GM21528 (cell line): ENCODE measurements around the gene PEX5.

Experiments
- ATAC-seq: cut with Tn5 transposase; IDR thresholded peaks from one replicate; pipeline ENCODE4 v1.9.1; 2021; ENCODE audit warnings: mild to moderate bottlenecking, moderate library complexity; ENCODE audit not compliant: unreplicated experiment, low FRiP score

PEX5 gene

DNA sequence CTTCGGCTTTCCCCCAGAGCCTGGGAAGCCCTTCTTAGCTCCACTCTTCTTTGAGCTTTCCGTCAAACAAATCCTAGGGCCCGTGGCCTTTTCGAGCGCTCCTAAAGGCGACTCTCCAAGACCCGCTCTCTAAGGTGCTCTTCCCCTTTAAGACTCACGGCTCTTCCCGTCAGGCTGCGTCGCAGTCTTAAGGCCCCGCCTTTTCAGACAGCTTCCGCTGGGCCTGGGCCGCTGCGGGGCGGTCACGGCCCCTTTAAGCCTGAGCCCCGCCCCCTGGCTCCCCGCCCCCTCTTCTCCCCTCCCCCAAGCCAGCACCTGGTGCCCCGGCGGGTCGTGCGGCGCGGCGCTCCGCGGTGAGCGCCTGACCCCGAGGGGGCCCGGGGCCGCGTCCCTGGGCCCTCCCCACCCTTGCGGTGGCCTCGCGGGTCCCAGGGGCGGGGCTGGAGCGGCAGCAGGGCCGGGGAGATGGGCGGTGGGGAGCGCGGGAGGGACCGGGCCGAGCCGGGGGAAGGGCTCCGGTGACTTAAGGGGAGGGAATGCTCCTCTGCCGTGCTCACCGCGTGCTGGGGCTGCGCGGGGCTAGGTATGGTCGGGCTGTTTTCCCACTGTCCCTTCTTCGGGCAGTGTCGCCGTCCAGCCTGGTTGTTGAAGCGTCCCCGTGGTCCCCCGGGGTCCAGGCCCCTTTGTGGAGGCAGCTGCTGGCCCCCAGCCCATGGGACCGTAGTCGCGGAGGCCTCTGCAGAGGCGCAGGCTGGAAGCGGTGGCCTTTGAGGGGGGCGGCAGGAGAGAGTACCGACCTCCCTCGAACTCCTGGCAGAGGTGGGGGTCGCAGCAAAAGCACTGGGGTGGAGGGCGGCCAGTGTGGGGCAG, at the start of gene PEX5:
Gene PEX5, plus strand, starts transcription at position 289 of the 870 bp plus-strand sequence. CDS start 692 bp downstream, outside the sequence.
- peak; percentile 98 for ATAC-seq

DNA sequence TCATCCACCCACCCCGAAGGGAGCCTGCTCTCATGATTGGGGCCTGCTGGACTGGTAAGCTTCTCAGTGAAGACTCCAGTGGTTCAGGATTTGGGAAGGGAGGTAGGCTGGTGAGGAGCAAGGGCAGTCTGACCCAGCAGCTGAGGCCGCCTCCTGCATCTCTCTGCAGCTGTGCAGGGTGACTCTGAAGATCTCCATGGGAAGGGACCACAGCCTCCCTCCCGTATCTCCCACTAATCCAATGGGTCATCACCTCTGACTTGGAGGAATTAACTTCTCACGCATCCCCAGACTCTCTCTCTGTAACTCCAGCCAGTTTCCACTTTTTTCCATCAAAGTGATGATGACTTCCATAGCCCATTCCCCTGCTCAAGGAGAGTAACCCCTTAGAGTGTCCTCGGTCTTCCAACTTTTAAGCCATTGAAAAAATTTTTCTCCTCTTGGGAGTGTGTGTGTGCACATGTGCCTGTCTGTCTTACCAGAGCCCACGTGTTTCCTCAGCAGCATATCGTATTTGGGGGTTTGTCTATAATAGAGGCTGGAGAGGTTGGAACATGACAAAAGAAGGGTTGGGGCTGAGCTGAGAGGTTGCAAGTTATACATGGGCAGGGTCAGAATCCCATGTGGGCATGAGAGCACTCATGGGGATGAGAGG, 48.0 kb upstream of the PEX5 start:
- ATAC-seq, result no peak

DNA sequence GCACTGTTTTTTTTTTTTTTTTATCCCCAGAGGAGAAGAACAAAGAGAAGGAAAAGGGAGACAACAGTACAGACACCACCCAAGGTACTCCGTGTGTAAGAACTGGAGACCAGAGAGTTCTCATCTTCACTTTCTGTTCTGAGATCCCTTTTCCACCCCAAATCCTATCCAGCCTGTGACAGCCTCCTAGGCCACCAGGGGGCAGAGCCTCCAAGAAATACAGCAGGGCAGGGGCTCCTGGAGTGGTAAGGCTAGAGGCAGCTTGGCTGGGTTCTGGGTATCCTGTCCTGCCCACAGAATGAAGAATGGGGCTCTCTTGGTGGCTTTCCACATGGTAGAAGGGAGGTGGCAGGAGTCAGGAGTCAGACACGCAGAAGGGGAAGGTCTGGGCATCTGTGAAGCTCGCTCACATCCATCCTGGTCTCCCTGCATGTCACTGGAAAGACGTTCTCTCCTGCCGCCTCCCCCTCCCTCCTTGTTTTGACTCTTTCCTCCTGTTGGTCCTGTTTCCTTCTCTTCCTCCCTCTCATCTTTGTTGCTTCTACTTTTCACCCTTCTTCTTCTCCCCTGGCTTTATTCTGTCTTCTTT, 47.3 kb upstream of the PEX5 start:
- no peak for ATAC-seq

DNA sequence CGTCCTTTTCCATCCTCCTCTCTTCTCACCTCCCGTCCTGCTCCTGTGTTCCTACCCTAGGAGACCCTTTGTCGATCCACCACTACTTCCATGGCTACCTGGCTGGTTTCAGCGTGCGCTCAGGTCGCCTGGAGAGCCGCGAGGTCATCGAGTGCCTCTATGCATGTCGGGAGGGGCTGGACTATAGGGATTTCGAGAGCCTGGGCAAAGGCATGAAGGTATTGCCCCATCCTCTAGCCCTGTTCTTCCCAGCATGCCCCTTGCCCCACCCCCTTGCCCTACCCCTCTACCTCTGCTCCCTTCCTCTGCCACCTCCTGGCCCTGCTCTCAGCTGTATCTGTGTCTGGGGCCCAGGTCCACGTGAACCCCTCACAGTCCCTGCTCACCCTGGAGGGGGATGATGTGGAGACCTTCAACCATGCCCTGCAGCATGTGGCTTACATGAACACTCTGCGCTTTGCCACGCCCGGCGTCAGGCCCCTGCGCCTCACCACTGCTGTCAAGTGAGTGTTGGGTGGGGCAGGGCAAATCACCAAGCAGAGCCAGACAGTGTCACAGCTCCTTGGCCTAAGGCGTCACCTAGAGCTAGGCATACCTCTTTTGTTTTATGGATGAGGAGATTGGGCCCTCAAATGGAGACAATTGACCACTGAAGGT, 46.5 kb upstream of the PEX5 start:
- ATAC-seq, result no peak

DNA sequence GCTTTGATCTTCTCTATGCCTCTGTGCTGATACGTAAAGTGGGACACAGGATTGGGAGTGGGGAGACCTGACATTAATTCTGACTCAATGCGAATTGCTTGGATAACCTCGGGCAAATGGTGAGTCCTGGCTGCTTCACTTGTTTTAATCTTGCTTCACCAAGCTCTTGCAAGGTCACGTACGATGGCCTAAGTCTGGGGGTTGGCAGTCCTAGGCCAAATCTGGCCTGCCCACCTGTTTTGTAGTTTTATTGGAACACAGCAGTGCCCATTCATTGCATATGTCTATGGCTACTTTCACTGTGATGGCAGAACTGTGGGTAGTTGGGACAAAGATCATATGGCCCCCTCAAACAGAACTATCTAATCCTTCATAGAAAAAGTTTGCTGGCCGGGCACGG, 45.9 kb upstream of the PEX5 start:
- ATAC-seq, result no peak

DNA sequence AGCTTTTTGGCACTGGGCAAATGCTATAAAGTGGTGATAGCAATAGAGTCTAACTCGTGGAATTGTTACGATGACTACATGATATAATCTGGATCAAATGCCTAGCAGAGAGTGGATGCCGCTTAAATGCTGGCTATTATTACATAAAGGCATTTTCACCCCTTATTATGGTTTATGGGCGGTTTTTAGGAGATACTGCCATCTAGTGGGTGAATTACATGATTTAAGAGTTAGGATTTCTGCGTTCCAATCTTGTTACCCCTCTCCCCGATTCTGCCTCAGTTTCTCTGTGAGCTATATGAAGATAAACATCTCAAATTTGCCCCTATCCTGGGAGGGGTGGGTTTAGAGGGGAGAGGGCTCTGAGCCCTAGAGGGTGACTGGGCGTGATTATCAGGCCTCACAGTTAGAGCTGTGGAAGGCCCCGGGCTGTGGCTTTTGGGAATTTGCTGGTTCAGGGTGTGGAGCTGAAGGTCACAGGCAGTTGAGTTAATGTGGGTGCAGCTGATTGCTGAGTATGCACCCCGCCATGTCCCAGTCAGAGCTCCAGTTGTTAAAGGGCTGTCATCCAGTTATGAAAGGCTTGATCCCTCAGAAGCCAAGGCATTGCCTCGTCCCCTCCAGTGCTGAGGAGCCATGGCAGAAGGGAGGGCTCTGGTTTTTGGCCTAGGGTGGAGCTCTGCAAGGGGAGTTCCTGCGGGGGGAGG, 44.9 kb upstream of the PEX5 start:
- ATAC-seq, result no peak

DNA sequence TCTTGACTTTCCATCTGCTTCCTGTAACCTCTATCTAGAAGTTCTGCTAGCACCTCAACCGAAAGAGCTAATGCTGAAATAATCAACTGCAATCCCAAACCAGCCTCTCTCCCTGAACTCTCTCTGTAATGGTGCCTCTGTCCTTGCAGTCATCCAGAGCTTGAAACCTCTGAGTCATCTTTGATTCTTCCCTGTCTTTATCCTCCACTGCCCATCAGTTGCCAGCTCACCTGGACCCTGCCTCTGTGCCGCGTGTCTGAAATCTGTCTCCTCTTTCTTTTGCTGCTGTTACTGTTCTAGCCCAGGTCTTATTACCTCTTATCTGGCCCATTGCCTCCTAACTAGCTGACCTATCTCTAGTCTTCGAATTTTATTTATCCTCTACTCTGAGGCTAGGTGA, 43.8 kb upstream of the PEX5 start:
- no peak for ATAC-seq

DNA sequence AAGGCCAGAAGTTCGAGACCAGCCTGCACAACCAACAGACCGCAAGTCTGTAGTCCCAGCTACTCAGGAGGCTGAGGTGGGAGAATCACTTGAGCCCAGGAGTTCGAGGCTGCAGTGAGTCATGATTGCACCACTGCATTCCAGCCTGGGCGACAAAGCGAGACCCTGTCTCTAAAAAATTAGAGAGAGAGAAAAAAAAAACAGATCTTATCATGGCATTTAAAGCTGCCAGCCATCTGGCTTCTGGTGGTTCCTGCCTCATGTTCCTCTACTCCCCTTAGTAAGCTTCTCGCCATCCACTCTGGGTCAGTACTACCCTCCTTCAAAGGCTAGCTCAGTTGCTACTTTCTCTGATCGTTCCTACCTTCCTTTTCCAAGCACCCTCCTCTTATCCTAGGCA, 43.3 kb upstream of the PEX5 start:
- ATAC-seq, result no peak

DNA sequence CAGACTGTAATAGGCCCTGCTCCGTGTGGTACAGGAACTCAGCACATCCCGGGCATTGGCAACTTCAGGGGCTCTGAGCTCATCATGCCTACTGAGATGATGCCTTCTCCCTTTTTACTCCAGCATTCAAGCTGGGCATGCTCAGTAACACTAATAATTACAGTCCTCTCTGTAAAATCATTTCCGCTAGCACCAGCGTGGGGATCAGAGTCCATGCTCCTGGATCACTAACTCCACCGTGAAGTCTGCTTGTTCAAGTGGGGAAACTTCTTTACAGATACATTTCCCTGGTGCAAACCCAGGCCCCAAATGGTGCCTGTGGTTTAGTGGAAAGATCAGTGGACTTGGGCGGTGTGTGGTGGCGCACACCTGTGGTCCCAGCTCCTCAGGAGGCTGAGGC, 42.6 kb upstream of the PEX5 start:
- no peak for ATAC-seq

DNA sequence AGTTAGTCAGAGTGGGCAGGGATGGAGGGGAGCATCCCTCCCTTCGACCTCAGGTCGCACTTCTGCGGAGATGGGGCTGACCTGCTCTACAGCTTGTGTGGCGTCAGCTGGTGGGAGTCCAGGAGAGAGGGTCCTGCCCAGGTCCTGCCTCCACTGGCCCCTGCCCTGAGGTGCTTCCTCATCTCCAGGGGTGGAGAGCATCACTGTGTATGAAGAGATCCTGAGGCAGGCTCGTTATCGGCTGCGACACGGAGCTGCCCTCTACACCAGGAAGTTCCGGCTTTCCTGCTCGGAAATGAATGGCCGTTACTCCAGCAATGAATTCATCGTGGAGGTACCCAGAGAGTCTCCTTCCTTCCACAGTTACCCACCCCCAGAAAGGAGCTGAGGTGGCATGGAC, 39.1 kb upstream of the PEX5 start:
- no peak for ATAC-seq

DNA sequence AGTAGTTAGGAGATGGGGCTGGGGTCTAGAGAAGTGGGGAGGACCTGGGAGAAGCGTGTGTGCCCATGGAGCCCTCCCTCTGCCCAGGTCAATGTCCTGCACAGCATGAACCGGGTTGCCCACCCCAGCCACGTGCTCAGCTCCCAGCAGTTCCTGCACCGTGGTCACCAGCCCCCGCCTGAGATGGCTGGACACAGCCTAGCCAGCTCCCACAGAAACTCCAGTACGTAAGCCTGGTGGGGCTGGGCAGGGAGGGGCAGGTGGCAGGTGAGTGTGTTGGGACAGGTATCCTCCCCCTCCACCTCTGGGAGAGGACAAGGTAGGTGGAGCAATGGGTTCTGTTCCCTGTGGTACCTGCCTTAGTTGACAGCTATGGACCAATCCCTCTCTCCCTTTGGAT, 38.6 kb upstream of the PEX5 start:
- ATAC-seq, result no peak

DNA sequence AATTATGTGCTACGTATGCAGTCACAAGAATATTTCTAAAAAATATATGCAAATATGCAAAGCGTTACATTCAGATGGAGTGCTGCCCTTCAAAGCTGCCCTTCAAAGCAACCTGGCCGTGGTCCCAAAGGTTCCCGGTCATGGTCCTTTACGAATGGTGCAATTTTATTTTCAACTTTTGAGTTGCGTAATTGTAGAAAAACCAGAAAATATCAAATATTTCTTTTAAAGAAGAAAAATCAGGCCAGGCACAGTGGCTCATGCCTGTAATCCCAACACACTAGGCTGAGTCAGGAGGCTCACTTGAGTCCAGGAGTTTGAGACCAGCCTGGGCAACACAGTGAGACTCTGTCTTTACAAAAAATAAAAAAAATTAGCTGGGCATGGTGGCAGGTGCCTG, 38.0 kb upstream of the PEX5 start:
- no peak for ATAC-seq

DNA sequence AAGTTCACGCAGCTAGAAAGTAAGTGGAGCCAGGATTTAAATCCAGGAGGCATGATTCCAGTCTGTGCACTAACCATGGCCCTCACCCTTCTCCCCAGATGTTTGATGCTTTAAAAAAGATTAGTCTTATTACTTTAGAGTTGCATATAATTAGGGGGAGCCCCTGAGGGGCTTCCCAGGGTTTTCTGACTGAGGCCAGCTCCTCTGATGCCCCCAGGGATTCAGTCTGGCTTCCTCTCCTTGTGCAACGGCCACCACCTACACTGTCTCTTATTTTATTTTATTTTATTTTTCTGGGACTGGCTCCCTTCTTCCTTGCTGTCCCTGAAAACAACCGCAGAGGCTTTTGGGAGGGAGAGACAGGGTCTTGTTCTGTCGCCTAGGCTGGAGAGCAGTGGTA, 36.7 kb upstream of the PEX5 start:
- ATAC-seq, result no peak

DNA sequence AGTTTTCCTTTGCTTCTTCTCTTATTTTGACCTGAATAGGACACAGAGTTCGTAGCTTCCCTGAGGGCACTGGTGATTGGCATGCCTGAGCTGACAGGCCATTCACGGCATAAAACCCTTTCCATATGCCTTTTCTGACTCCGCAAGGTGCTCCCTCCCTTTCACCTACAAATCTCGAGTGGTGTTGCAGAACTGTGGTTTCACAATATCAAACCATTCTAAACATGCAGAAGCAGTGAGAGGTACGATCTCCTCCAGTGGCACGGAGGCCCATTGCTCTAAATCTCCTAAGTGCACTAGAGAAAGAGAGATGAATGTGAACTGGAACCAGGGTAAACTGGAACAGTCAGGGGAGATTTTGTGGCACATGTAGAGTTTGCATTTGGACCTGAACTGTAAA, 35.4 kb upstream of the PEX5 start:
- ATAC-seq, result no peak

DNA sequence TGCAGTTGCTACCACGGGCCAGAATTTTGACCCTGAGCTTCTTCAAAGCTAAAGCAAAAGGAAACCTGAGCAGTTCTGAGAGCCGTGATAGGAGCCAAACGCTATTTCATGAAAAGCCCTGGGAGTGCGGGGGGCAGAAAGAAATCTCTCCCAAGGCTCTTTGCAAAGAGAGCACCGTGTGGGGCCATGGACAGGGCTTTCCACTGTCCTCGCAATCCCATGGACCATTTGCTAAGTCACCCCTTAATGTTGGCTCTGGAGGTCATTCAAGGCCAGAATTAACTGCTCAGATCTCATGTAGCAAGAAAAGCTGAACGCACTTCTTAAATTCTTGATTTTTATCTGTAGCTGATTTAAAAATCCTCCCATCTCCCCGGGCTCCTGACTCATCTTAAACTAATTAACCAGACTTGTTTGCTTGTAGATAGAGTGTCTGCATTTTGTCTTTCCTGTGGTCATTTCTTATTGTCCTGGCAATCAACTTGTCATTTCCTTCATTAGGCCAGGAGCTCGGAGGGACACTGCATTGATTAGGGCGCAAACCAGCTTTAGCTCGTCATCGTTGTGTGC, 34.5 kb upstream of the PEX5 start:
- ATAC-seq, result no peak

DNA sequence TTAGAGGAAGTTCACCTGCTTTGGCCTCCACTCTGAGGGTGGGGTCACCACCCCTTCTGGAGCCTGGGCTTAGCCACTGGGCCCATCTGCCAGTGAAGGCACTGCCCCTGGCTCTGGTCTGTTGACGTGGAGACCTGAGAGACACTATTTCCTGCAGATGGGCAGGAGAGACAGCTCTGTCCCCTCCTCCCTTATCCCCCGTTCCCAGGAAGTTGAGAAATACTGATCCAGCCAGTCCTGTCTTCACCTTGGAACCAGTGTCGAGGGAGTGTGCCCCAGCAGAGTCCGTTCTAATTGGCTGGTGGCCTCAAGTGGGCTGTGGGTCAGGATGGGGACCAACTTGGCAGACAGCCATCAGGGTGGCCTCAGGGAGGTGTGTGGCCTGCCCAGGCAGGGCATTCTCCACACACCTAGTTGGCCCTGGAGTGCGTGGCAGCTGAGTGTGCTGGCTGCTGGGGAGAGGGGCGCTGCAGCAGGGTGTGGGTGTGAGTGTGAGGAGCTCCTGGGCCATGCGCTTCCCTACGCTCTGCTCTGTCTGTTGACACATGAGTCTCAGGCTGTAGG, 33.9 kb upstream of the PEX5 start:
- no peak for ATAC-seq

DNA sequence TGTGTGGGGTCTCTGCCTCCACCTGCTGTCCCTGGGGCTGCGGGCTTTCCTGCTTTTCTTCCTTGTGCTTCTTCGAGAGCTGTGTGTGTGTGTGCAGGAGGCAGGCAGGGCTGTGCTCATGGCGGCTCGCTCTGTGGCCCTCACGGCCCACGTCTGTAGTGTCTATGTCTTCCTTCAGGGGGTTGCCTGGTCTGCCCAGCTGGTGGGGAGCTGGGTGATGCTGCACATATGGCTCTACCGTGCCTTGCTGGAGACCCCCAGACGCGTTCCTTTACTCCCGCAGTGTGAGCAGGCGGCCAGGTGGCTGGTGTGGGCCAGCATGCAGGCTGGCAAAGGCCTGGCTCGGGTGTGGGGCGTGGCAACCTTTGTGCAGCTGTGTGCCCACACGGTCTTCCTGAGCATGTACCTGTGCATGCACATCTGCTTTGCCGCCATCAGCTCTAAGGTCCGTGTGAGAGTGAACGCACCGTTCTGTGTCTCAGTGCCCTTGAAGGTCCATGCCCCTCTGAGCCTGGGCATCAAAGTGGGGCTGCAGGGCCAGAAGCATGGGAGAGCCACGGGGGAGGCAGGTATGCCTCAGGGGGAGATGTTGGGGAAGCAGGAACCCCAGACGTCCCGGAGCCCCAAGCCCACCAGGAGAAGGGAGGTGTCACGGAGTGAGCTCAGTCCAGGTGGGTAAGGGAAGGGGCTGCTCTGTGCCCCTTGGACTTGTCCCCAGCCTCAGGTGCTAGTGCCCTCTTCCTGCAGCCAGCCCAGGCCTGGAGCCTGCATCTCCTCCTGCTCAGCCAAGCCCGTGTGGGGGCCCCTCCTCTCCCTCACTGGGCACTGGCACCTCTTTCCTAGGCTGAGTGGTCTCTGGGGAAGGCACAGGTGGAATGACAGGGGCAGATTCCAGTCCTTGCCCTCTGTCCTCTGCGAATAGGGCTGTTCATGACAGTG, 33.0 kb upstream of the PEX5 start:
- no peak for ATAC-seq

DNA sequence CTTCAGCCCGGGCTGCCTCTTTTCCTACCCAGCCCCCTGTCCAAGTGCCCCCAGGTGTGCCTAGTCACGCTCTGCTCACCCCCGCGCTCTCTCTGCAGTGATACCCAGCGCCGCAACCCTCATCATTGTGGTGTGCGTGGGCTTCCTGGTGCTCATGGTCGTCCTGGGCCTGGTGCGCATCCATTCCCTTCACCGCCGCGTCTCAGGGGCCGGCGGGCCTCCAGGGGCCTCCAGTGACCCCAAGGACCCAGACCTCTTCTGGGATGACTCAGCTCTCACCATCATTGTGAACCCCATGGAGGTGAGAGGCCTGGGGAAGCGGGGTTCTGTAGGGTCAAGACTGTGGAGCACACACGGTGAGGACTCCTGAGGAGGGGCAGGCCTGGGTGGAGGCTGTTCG, 32.1 kb upstream of the PEX5 start:
- no peak for ATAC-seq
